Central memory CD8-positive, alpha-beta T cell (primary cell): Measurements from ENCODE around the gene NXPE2.

Source experiments
- ATAC-seq: fragments of 150-1000 bp; cut with Tn5 transposase; replicated peaks from 2 replicates; pipeline ENCODE4 v1.10.0; 2022; ENCODE audit warnings: mild to moderate bottlenecking, moderate FRiP score, moderate number of reproducible peaks; ENCODE audit not compliant: poor library complexity, severe bottlenecking; ENCODE audit errors: extremely low read depth
- DNase-seq, 2 donors: peaks; one replicate each; pipeline ENCODE4 v3.0.0; 2021; ENCODE audit warnings: low spot score in 2 of 2
- H3K27ac Mint-ChIP-seq: one replicate; pipeline ENCODE4 v1.8.0; 2022; ENCODE audit warnings: low read depth, mild to moderate bottlenecking, moderate library complexity, mixed read lengths
- H3K27me3 Mint-ChIP-seq: one replicate; pipeline ENCODE4 v1.8.0; 2022; ENCODE audit warnings: mixed read lengths
- H3K36me3 Mint-ChIP-seq: one replicate; pipeline ENCODE4 v1.8.0; 2022; ENCODE audit warnings: mild to moderate bottlenecking, moderate library complexity, mixed read lengths; ENCODE audit not compliant: insufficient read depth
- H3K4me1 Mint-ChIP-seq: one replicate; pipeline ENCODE4 v1.8.0; 2022; ENCODE audit warnings: mixed read lengths
- H3K4me3 Mint-ChIP-seq: one replicate; pipeline ENCODE4 v1.8.0; 2022; ENCODE audit warnings: mild to moderate bottlenecking, moderate library complexity, mixed read lengths
- H3K9me3 Mint-ChIP-seq: one replicate; pipeline ENCODE4 v1.8.0; 2022; ENCODE audit warnings: mixed read lengths

NXPE2 gene

GRCh38 chr11:114685097-114685496 is 6.8 kb downstream of the NXPE2 start:
- no peak for DNase-seq

GRCh38 chr11:114705280-114706024 is 27.1 kb downstream of the NXPE2 start:
- peaks cover 8% of the 10 kb centered on the region for H3K9me3 Mint-ChIP-seq
- H3K36me3 Mint-ChIP-seq = no peaks in the 10 kb centered on the region
- no peak overlapping the region for H3K4me3 Mint-ChIP-seq
- H3K4me1 Mint-ChIP-seq = no peaks in the 10 kb centered on the region
- DNase-seq (no peak), ATAC-seq (no peak)
- no peak overlapping the region for H3K27ac Mint-ChIP-seq
- peaks cover 23% of the 10 kb centered on the region for H3K27me3 Mint-ChIP-seq

More at GRCh38 chr11:114685097-114685496, 6.8 kb downstream of the NXPE2 start:
- Mint-ChIP-seq H3K27me3 (peaks cover 2% of the 10 kb centered on the region), H3K9me3 (no peaks in the 10 kb centered on the region), H3K4me3 (no peak overlapping the region), H3K27ac (no peak overlapping the region), H3K4me1 (no peaks in the 10 kb centered on the region), H3K36me3 (no peaks in the 10 kb centered on the region)
- no peak for ATAC-seq

- H3K27ac Mint-ChIP-seq = no peak overlapping the region
- peaks cover 6% of the 10 kb centered on the region for H3K27me3 Mint-ChIP-seq
- no peak overlapping the region for H3K4me3 Mint-ChIP-seq
- peaks cover 12% of the 10 kb centered on the region for H3K9me3 Mint-ChIP-seq
- no peaks in the 10 kb centered on the region for H3K4me1 Mint-ChIP-seq
- no peaks in the 10 kb centered on the region for H3K36me3 Mint-ChIP-seq
- DNase-seq (no peak), ATAC-seq (no peak)
Observed at GRCh38 chr11:114709960-114710359, 31.6 kb downstream of the NXPE2 start.

- H3K27me3 Mint-ChIP-seq = peaks cover 17% of the 10 kb centered on the region
- no peak overlapping the region for H3K27ac Mint-ChIP-seq
- H3K4me1 Mint-ChIP-seq = no peaks in the 10 kb centered on the region
- peaks cover 12% of the 10 kb centered on the region for H3K9me3 Mint-ChIP-seq
- no peak for DNase-seq
- H3K36me3 Mint-ChIP-seq = no peaks in the 10 kb centered on the region
- H3K4me3 Mint-ChIP-seq = no peak overlapping the region
- no peak for ATAC-seq
Observed at GRCh38 chr11:114713756-114714155, 35.4 kb downstream of the NXPE2 start.

GRCh38 chr11:114719562-114719961 is 41.2 kb downstream of the NXPE2 start:
- H3K4me3 Mint-ChIP-seq = no peak overlapping the region
- no peaks in the 10 kb centered on the region for H3K4me1 Mint-ChIP-seq

DNA sequence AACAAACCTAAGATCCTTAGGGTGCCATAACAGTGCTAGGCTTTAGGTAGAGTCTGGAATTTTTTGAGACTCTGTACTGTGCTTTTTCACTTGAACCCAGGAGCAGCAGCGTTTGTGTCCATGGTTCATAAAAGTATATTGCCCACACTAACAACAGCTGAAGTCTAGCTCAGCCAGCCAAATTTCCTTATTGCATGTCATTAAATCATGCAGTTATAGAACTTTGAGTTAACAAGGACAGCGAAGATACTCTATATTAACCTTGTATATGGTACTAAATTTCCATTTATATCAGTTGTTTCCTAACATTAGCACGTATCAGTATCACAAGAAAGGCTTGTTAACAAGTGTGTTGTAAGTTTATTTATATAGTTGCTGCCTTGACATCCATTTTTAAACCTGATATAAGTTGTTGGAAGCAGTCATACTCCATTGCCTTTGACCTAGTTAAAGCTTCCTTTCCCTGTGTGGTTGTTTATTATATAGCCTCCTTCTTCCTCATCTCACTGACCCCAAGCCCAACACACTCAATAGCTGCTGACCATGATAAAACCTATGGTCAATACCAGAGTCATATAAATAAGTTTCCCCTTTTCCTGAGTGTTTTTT is 46.7 kb downstream of the NXPE2 start:
- no peaks in the 10 kb centered on the region for H3K9me3 Mint-ChIP-seq
- peaks cover 44% of the 10 kb centered on the region for H3K27me3 Mint-ChIP-seq

More at GRCh38 chr11:114719562-114719961, 41.2 kb downstream of the NXPE2 start:
- Mint-ChIP-seq H3K27me3 (peaks cover 52% of the 10 kb centered on the region), H3K27ac (no peak overlapping the region), H3K9me3 (no peaks in the 10 kb centered on the region), H3K36me3 (no peaks in the 10 kb centered on the region)
- ATAC-seq (no peak), DNase-seq (no peak)

DNA sequence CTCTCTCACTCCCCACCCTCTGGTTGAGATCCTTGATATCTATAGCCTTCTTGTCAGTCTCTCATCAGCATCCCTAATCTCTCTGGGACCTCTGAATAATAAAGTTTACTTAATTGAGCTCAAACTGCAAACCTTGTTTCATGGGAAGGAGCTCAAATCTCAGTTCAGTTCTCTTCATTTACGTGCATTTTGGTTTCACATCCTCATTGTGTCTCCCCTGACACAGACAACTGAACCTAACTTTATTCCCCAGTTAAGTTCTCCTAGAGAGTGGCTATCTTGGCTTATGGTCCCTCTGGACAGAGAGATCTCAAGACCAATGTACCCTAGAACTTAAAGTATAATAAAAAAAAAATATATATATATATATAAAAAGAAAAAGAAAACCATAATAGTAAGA is 47.3 kb downstream of the NXPE2 start:
- Mint-ChIP-seq H3K9me3 (no peaks in the 10 kb centered on the region), H3K4me1 (no peaks in the 10 kb centered on the region), H3K27ac (no peak overlapping the region), H3K4me3 (no peak overlapping the region), H3K36me3 (no peaks in the 10 kb centered on the region), H3K27me3 (peaks cover 43% of the 10 kb centered on the region)
- no peak for ATAC-seq
- DNase-seq = no peak

More for the DNA sequence above, 46.7 kb downstream of the NXPE2 start:
- no peaks in the 10 kb centered on the region for H3K36me3 Mint-ChIP-seq
- H3K4me3 Mint-ChIP-seq = no peak overlapping the region
- H3K27ac Mint-ChIP-seq = no peak overlapping the region
- DNase-seq (no peak), ATAC-seq (no peak)
- H3K4me1 Mint-ChIP-seq = no peaks in the 10 kb centered on the region

- no peaks in the 10 kb centered on the region for H3K36me3 Mint-ChIP-seq
- ATAC-seq (no peak), DNase-seq (no peak)
- H3K9me3 Mint-ChIP-seq = peaks cover 8% of the 10 kb centered on the region
- H3K4me1 Mint-ChIP-seq = no peaks in the 10 kb centered on the region
- H3K27ac Mint-ChIP-seq = no peak overlapping the region
- H3K4me3 Mint-ChIP-seq = no peak overlapping the region
- peaks cover 34% of the 10 kb centered on the region for H3K27me3 Mint-ChIP-seq
Observed at GRCh38 chr11:114736806-114737205, 58.5 kb downstream of the NXPE2 start.

- H3K9me3 Mint-ChIP-seq = peaks cover 8% of the 10 kb centered on the region
- H3K4me1 Mint-ChIP-seq = no peaks in the 10 kb centered on the region
- DNase-seq (no peak), ATAC-seq (no peak)
- no peak overlapping the region for H3K4me3 Mint-ChIP-seq
- H3K36me3 Mint-ChIP-seq = no peaks in the 10 kb centered on the region
- H3K27ac Mint-ChIP-seq = no peak overlapping the region
- peaks cover 24% of the 10 kb centered on the region for H3K27me3 Mint-ChIP-seq
Observed at GRCh38 chr11:114738954-114739353, 60.6 kb downstream of the NXPE2 start.

DNA sequence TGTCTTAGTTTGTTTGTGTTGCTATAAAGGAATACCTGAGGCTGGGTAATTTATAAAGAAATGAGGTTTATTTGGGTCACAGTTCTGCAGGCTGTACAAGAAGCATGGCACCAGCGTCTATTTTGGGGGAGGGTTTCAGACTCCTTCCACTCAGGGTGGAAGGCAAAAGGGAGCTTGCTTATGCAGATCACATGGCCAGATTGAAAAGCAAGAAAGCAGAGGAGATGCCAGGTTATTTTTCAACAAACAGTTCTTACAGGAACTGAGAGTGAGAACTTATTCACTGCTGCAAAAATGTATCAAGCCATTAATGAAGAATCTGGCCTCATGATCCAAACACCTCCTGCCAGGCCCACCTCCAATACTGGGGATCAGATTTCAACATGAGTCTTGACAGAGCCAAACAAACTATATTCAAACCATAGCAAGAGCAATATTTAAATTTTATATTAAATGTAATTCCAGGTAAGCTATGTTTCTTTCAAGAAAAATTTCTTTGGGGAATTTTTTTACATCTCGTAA is 66.9 kb downstream of the NXPE2 start:
- DNase-seq = no peak
- H3K4me3 Mint-ChIP-seq = no peak overlapping the region
- ATAC-seq = no peak
- peaks cover 8% of the 10 kb centered on the region for H3K9me3 Mint-ChIP-seq
- H3K4me1 Mint-ChIP-seq = no peaks in the 10 kb centered on the region
- H3K27me3 Mint-ChIP-seq = peaks cover 27% of the 10 kb centered on the region
- H3K27ac Mint-ChIP-seq = no peak overlapping the region
- H3K36me3 Mint-ChIP-seq = no peaks in the 10 kb centered on the region

GRCh38 chr11:114746013-114746412 is 67.7 kb downstream of the NXPE2 start:
- ATAC-seq (no peak), DNase-seq (no peak)
- H3K36me3 Mint-ChIP-seq = no peaks in the 10 kb centered on the region
- H3K27ac Mint-ChIP-seq = no peak overlapping the region
- H3K4me1 Mint-ChIP-seq = no peaks in the 10 kb centered on the region
- H3K9me3 Mint-ChIP-seq = peaks cover 6% of the 10 kb centered on the region
- H3K27me3 Mint-ChIP-seq = peaks cover 29% of the 10 kb centered on the region
- H3K4me3 Mint-ChIP-seq = no peak overlapping the region
